ENCODE results near the gene EXOSC9.

The EXOSC9 gene

DNA sequence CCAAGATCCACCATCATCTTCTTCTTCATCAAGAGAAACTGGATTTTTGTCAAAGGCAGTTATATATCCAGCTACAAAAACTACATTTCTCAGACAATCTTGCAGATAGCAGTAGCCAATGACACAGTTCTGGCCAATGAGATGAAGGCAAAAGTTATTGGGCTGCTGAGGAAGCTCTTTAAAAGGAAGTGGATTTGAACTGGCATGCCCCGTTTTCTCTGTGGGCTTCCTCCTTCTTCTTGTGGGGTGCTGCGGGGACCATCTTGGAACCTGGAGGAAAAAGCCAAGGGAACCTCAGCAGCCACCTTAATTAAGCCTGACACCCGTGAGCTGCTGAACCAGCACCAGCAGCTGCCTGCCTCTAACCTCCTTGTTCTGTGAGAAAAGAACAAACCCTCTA lies 40.9 kb upstream of the EXOSC9 start:
- Histone ChIP-seq H3F3A (ENCODE audit: insufficient read depth) (no peaks in the 10 kb centered on the region), H2AFZ (ENCODE audit: low read depth, low read length, severe bottlenecking) (no peak overlapping the region)
- no peak for TF ChIP-seq EZH2phosphoT487 (conservative IDR thresholded peaks at IDR 0.05; ENCODE audit: low read length)
- TF ChIP-seq, protein P1, sequence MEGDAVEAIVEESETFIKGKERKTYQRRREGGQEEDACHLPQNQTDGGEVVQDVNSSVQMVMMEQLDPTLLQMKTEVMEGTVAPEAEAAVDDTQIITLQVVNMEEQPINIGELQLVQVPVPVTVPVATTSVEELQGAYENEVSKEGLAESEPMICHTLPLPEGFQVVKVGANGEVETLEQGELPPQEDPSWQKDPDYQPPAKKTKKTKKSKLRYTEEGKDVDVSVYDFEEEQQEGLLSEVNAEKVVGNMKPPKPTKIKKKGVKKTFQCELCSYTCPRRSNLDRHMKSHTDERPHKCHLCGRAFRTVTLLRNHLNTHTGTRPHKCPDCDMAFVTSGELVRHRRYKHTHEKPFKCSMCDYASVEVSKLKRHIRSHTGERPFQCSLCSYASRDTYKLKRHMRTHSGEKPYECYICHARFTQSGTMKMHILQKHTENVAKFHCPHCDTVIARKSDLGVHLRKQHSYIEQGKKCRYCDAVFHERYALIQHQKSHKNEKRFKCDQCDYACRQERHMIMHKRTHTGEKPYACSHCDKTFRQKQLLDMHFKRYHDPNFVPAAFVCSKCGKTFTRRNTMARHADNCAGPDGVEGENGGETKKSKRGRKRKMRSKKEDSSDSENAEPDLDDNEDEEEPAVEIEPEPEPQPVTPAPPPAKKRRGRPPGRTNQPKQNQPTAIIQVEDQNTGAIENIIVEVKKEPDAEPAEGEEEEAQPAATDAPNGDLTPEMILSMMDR (IDR thresholded peaks at IDR 0.05; ENCODE audit: insufficient read depth, low read length, poor library complexity, severe bottlenecking): no peak

DNA sequence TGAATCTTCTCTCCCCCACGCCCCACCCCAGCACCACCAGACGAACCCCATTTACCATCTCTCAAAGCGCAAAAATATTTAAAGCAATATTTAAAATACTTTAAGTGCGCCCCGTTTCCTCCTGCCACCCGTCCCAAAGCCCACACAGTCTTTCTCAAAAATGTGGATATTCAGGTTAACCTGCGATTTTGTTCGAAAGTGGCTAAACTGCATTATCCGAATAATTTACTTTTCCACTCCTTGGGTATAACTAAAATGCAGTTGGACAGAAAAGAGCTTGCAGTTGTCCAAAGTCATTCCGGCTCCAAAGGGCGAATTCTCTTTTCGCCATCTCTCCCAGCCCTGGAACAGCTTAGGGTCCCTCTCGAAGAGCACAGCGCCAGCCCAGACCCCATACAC lies 36.8 kb upstream of the EXOSC9 start:
- TF ChIP-seq, protein P1 (IDR thresholded peaks at IDR 0.05; ENCODE audit: insufficient read depth, low read length, poor library complexity, severe bottlenecking): no peak
- no peak for TF ChIP-seq EZH2phosphoT487 (conservative IDR thresholded peaks at IDR 0.05; ENCODE audit: low read length)
- Histone ChIP-seq H3K36me3 (ENCODE audit: low read length) (no peaks in the 10 kb centered on the region), H2AFZ (ENCODE audit: low read depth, low read length, severe bottlenecking) (no peak overlapping the region), H3K27me3 (ENCODE audit: low read length) (no peaks in the 10 kb centered on the region), H3K4me2 (ENCODE audit: low read depth, low read length, poor library complexity, severe bottlenecking) (no peak overlapping the region), H3F3A (ENCODE audit: insufficient read depth) (no peaks in the 10 kb centered on the region), H4K20me1 (ENCODE audit: low read depth, low read length) (no peaks in the 10 kb centered on the region), H3K9me2 (replicated peaks; ENCODE audit: insufficient read depth, low read length) (no peaks in the 10 kb centered on the region), H3K9me3 (ENCODE audit: insufficient read depth, low read length) (no peaks in the 10 kb centered on the region), H3K4me3 (ENCODE audit: insufficient read depth, low read length, poor library complexity, severe bottlenecking) (no peak overlapping the region), H3K27ac (ENCODE audit: low read depth, low read length) (no peak overlapping the region), H3K9ac (ENCODE audit: low read length) (no peak overlapping the region), H3K79me2 (ENCODE audit: insufficient read depth, low read length) (no peaks in the 10 kb centered on the region)

More for the DNA sequence above, 40.9 kb upstream of the EXOSC9 start:
- no peak overlapping the region for H3K4me2 ChIP-seq (ENCODE audit: low read depth, low read length, poor library complexity, severe bottlenecking)
- no peaks in the 10 kb centered on the region for H3K9me2 ChIP-seq (replicated peaks; ENCODE audit: insufficient read depth, low read length)
- no peaks in the 10 kb centered on the region for H3K79me2 ChIP-seq (ENCODE audit: insufficient read depth, low read length)
- H3K9me3 ChIP-seq (ENCODE audit: insufficient read depth, low read length): no peaks in the 10 kb centered on the region
- H3K27me3 ChIP-seq (ENCODE audit: low read length): no peaks in the 10 kb centered on the region
- H3K9ac ChIP-seq (ENCODE audit: low read length): no peak overlapping the region
- no peaks in the 10 kb centered on the region for H3K36me3 ChIP-seq (ENCODE audit: low read length)
- no peak overlapping the region for H3K27ac ChIP-seq (ENCODE audit: low read depth, low read length)
- H3K4me3 ChIP-seq (ENCODE audit: insufficient read depth, low read length, poor library complexity, severe bottlenecking): no peak overlapping the region
- no peaks in the 10 kb centered on the region for H4K20me1 ChIP-seq (ENCODE audit: low read depth, low read length)

DNA sequence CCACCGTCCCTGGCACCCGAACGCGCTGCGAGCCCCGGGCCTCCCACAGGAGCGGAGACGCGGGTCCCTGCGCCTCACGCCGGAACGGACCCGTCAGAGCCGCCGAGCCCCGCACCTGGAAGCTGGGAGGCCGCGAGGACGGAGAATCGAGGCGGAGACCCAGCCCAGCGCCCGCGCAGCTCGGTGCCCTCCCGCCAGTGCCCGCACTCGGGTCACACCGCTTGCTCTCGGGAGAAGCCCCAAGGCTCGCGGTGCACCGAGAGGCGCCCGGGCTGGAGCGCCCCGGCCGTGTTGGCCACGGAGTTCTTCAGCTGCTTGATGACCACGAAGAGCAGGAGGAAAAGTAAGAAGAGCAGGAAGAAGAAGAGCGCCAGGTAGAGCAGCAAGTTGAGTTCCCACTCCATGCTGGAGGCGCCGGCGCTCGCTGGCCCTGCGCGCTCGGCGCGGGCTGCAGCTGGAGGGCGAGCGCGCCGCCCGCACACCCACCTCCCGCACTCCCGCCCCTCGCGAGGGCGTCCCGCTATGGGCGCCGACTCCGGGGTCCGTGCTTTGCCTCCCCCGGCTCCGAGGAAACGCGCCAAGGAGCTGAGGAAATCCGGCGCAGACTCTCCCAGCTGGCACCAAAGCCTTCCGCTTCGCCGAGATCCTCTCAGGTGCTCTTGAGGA lies 36.3 kb upstream of the EXOSC9 start, which contains the start of gene SMIM43:
Gene SMIM43, minus strand, starts transcription at position 463 of the 666 bp plus-strand sequence. Its CDS starts 59 bp downstream, at position 404.
- Histone ChIP-seq H3K4me3 (ENCODE audit: insufficient read depth, low read length, poor library complexity, severe bottlenecking) (no peak within 1 kb of the TSS), H3F3A (ENCODE audit: insufficient read depth) (no peaks in the 10 kb centered on the region), H3K27ac (ENCODE audit: low read depth, low read length) (no peak within 1 kb of the TSS), H3K9me2 (replicated peaks; ENCODE audit: insufficient read depth, low read length) (no peaks in the 10 kb centered on the region), H3K27me3 (ENCODE audit: low read length) (no peaks in the 10 kb centered on the region), H4K20me1 (ENCODE audit: low read depth, low read length) (no peaks in the 10 kb centered on the region), H2AFZ (ENCODE audit: low read depth, low read length, severe bottlenecking) (no peak within 1 kb of the TSS), H3K36me3 (ENCODE audit: low read length) (no peaks in the 10 kb centered on the region), H3K9ac (ENCODE audit: low read length) (no peak within 1 kb of the TSS), H3K4me2 (ENCODE audit: low read depth, low read length, poor library complexity, severe bottlenecking) (no peak within 1 kb of the TSS), H3K9me3 (ENCODE audit: insufficient read depth, low read length) (no peaks in the 10 kb centered on the region), H3K79me2 (ENCODE audit: insufficient read depth, low read length) (no peaks in the 10 kb centered on the region)
- no peak for TF ChIP-seq EZH2phosphoT487 (conservative IDR thresholded peaks at IDR 0.05; ENCODE audit: low read length)
- TF ChIP-seq, protein P1 (IDR thresholded peaks at IDR 0.05; ENCODE audit: insufficient read depth, low read length, poor library complexity, severe bottlenecking): no peak
